Spleen (tissue), 11 donors: Measurements from ENCODE around the gene GSPT1. TPM values are rescaled to one million over a fixed set of nuclear protein-coding genes. Genes with fewer than 3 reads are reported as not detected.

ENCODE experiments used
- DNase-seq: peaks from one replicate; pipeline ENCODE4 v3.0.0-alpha.2; 2020
- H3K27ac ChIP-seq, 8 donors: fragments of 200-600 bp; sonication (generic) in 7 of 8; 1 replicate in 4 of 8; 2 replicates in 4 of 8; pipeline versions ENCODE4 v1.5.0 to v1.8.0; 2016 to 2021; ENCODE audit warnings: inconsistent platforms in 4 of 8, mild to moderate bottlenecking in 4 of 8, moderate library complexity in 1 of 8
- H3K27me3 ChIP-seq, 7 donors: fragments of 200-600 bp; sonication (generic) in 6 of 7; replicated peaks in 1 of 7; 1 replicate in 4 of 7; 2 replicates in 3 of 7; pipeline versions ENCODE4 v1.5.0 to v1.8.0; 2016 to 2021; ENCODE audit warnings: inconsistent platforms in 3 of 7, mild to moderate bottlenecking in 1 of 7
- H3K36me3 ChIP-seq, 6 donors: fragments of 200-600 bp; sonication (generic) in 5 of 6; 1 replicate in 4 of 6; 2 replicates in 2 of 6; pipeline versions ENCODE4 v1.5.0 to v1.8.0; 2016 to 2021; ENCODE audit warnings: inconsistent platforms in 2 of 6
- H3K4me1 ChIP-seq, 6 donors: fragments of 200-600 bp; sonication (generic) in 5 of 6; 1 replicate in 3 of 6; 2 replicates in 3 of 6; pipeline versions ENCODE4 v1.5.0 to v1.8.0; 2016 to 2021; ENCODE audit warnings: inconsistent platforms in 3 of 6
- H3K4me3 ChIP-seq, 8 donors: fragments of 200-600 bp; sonication (generic) in 7 of 8; 1 replicate in 4 of 8; 2 replicates in 4 of 8; pipeline versions ENCODE4 v1.5.0 to v1.8.0; 2016 to 2021; ENCODE audit warnings: inconsistent platforms in 4 of 8, mild to moderate bottlenecking in 4 of 8, moderate library complexity in 2 of 8
- H3K9me3 ChIP-seq, 8 donors: fragments of 200-600 bp; sonication (generic) in 7 of 8; 1 replicate in 4 of 8; 2 replicates in 4 of 8; pipeline versions ENCODE4 v1.5.0 to v1.8.0; 2016 to 2021; ENCODE audit warnings: inconsistent platforms in 4 of 8
- CTCF ChIP-seq, 11 experiments: fragments of 200-600 bp in 7 of 11; fragments of 450-650 bp in 4 of 11; sonication (generic) in 4 of 11; IDR thresholded peaks in 8 of 11; conservative IDR thresholded peaks in 3 of 11; 1 replicate in 7 of 11; 2 replicates in 4 of 11; pipeline versions ENCODE4 v1.4.0 to v1.8.0; 2016 to 2021; ENCODE audit warnings: antibody characterized with exemption in 11 of 11, inconsistent platforms in 4 of 11, mild to moderate bottlenecking in 1 of 11
- POLR2A ChIP-seq, 3 donors: fragments of 450-650 bp; IDR thresholded peaks; one replicate each; pipeline ENCODE4 v1.5.1; 2017; ENCODE audit warnings: antibody characterized with exemption in 3 of 3, mild to moderate bottlenecking in 1 of 3
- POLR2AphosphoS5 ChIP-seq, 3 donors: sonication (generic); formaldehyde crosslinking; IDR thresholded peaks; one replicate each; pipeline ENCODE4 v1.5.1; 2017; ENCODE audit warnings: antibody characterized with exemption in 3 of 3
- WGBS, 5 donors: extraction: QIAGEN DNeasy Blood & Tissue Kit in 3 of 5; methylation state at CpG; one replicate each; pipeline versions ENCODE4 v1.1.5 to v1.1.7; 2013 to 2018; 5-methylcytosine and 5-hydroxymethylcytosine counted together
- intact Hi-C: fragments of 100-400 bp; cut with DNase I; formaldehyde crosslinking; loops from one replicate; pipeline ENCODE4 v1.15.0; 2023; ENCODE audit warnings: low total_unique reads
- polyA plus RNA-seq, 3 donors: library from polyadenylated mRNA; stranded (reverse); fragments of 200-250 nt; gene quantifications; one replicate each; pipeline ENCODE4 v1.2.1, GENCODE V29; 2013
- total RNA-seq, 7 donors: library from RNA; depleted of rRNA in 3 of 7; stranded (reverse); fragments of >200 nt in 3 of 7; fragmentation: NEBNext Ultra II Directional in 4 of 7; extraction: Animal tissue kit (Norgen Biotek cat#: 25700) in 4 of 7; gene quantifications; one replicate each; pipeline versions ENCODE4 v1.1.0 to v1.2.1, GENCODE V29; 2016 to 2021
- donor health status: healthy with polysubstance abuse.
- donor health status: DM: no; HTN: no; CAD: no; lungs with moderate emphysema.
- donor health status: DM: no; HTN: no; CAD: no.
- donor health status: Bipolar disorder and iron deficiency.
- donor health status: healthy.
- donor health status: DM: no; HTN: no; CAD: no.
- donor health status: DM: yes; HTN: yes; CAD: no.

Gene GSPT1
- total and polyA plus RNA-seq, 10 donors, result 17.1 to 123 (median 62.3) TPM

DNA sequence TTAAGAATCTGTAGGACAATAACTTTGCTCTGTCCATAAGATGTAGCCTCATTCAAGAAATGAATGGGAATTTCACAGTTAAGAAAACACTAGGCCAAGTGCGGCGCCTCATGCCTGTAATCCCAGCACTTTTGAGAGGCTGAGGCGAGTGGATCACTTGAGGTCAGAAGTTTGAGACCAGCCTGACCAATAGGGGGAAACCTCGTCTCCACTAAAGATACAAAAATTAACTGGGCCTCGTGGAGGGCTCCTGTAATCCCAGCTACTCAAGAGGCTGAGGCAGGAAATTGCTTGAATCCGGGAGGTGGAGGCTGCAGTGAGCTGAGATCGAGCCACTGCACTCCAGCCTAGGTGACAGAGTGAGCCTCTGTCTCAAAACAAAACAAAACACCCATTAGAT is 44.6 kb downstream of the GSPT1 start:
- no peak for DNase-seq
- 54 to 68% (median 58%) methylated on average over 7 of the region's 7 CpGs for WGBS, 5 donors
- Histone ChIP-seq H3K27ac (no peak overlapping the region), H3K9me3 (no peaks in the 10 kb centered on the region), H3K27me3 (no peaks in the 10 kb centered on the region), H3K4me1 (peaks cover 0 to 11% (median 0%) of the 10 kb centered on the region in 6 donors), H3K36me3 (peaks cover 0 to 86% (median 54%) of the 10 kb centered on the region in 6 donors), H3K4me3 (no peak overlapping the region)
- intact Hi-C loops, result no loop called here
- TF ChIP-seq CTCF (IDR thresholded peaks at IDR 0.05 in 8 of 11, conservative IDR thresholded peaks at IDR 0.05 in 3 of 11) (no peak), POLR2AphosphoS5 (IDR thresholded peaks at IDR 0.05) (no peak), POLR2A (IDR thresholded peaks at IDR 0.05) (no peak)

- WGBS, 5 donors, result 51 to 85% (median 59%) methylated on average over 3 of the region's 3 CpGs
- peaks cover 0 to 78% (median 46%) of the 10 kb centered on the region in 6 donors for H3K36me3 ChIP-seq
- intact Hi-C loops, result no loop called here
Observed at GRCh38 chr16:11870399-11870798, 45.4 kb downstream of the GSPT1 start.

GRCh38 chr16:11869353-11870228 is 46.2 kb downstream of the GSPT1 start:
- no peak overlapping the region for H3K27ac ChIP-seq
- 90 to 97% (median 95%) methylated on average over 8 of the region's 8 CpGs for WGBS, 5 donors
- intact Hi-C loops, result no loop called here

More at GRCh38 chr16:11870399-11870798, 45.4 kb downstream of the GSPT1 start:
- no peak for DNase-seq
- no peaks in the 10 kb centered on the region for H3K27me3 ChIP-seq
- no peak for TF ChIP-seq POLR2A (IDR thresholded peaks at IDR 0.05)
- TF ChIP-seq POLR2AphosphoS5 (IDR thresholded peaks at IDR 0.05), result no peak
- TF ChIP-seq CTCF (IDR thresholded peaks at IDR 0.05 in 8 of 11, conservative IDR thresholded peaks at IDR 0.05 in 3 of 11), result no peak
- peaks cover 0 to 15% (median 0%) of the 10 kb centered on the region in 6 donors for H3K4me1 ChIP-seq
- no peaks in the 10 kb centered on the region for H3K9me3 ChIP-seq
- no peak overlapping the region for H3K4me3 ChIP-seq
- H3K27ac ChIP-seq, result no peak overlapping the region

More at GRCh38 chr16:11869353-11870228, 46.2 kb downstream of the GSPT1 start:
- Histone ChIP-seq H3K9me3 (no peaks in the 10 kb centered on the region), H3K4me3 (no peak overlapping the region), H3K4me1 (peaks cover 0 to 18% (median 0%) of the 10 kb centered on the region in 6 donors), H3K27me3 (no peaks in the 10 kb centered on the region), H3K36me3 (peaks cover 0 to 70% (median 38%) of the 10 kb centered on the region in 6 donors)
- no peak for TF ChIP-seq POLR2AphosphoS5 (IDR thresholded peaks at IDR 0.05)
- TF ChIP-seq POLR2A (IDR thresholded peaks at IDR 0.05), result no peak
- no peak for TF ChIP-seq CTCF (IDR thresholded peaks at IDR 0.05 in 8 of 11, conservative IDR thresholded peaks at IDR 0.05 in 3 of 11)
- no peak for DNase-seq
